ENCODE results near the gene SCRT2.

The SCRT2 gene

GRCh38 chr20:669573-669972 is 6.0 kb downstream of the SCRT2 start:
- DNase-seq (ENCODE audit: low spot score), result no peak
- in situ Hi-C loops (cut with MboI; ENCODE audit: low pct_unique_long_range_greater_than_20kb, low sequenced_read_pairs, unreplicated experiment), result no loop called here
- no peak for TF ChIP-seq CTCF (IDR thresholded peaks at IDR 0.05; ENCODE audit: extremely low read depth, insufficient read depth, missing control alignments)

GRCh38 chr20:668638-669037 is 7.0 kb downstream of the SCRT2 start:
- DNase-seq (ENCODE audit: low spot score), result no peak
- no peak for TF ChIP-seq CTCF (IDR thresholded peaks at IDR 0.05; ENCODE audit: extremely low read depth, insufficient read depth, missing control alignments)
- in situ Hi-C loops (cut with MboI; ENCODE audit: low pct_unique_long_range_greater_than_20kb, low sequenced_read_pairs, unreplicated experiment), result no loop called here

- DNase-seq (ENCODE audit: low spot score), result no peak
- in situ Hi-C loops (cut with MboI; ENCODE audit: low pct_unique_long_range_greater_than_20kb, low sequenced_read_pairs, unreplicated experiment), result no loop called here
- no peak for TF ChIP-seq CTCF (IDR thresholded peaks at IDR 0.05; ENCODE audit: extremely low read depth, insufficient read depth, missing control alignments)
These were observed 7.6 kb downstream of the SCRT2 start for GRCh38 chr20:668050-668449.

- peak; percentile 91 for TF ChIP-seq CTCF (IDR thresholded peaks at IDR 0.05; ENCODE audit: extremely low read depth, insufficient read depth, missing control alignments)
- peak; percentile 80 for DNase-seq (ENCODE audit: low spot score)
- in situ Hi-C loops (cut with MboI; ENCODE audit: low pct_unique_long_range_greater_than_20kb, low sequenced_read_pairs, unreplicated experiment), result no loop called here
These were observed 8.1 kb downstream of the SCRT2 start for GRCh38 chr20:667351-668034.

- no peak for TF ChIP-seq CTCF (IDR thresholded peaks at IDR 0.05; ENCODE audit: extremely low read depth, insufficient read depth, missing control alignments)
- no peak for DNase-seq (ENCODE audit: low spot score)
- in situ Hi-C loops (cut with MboI; ENCODE audit: low pct_unique_long_range_greater_than_20kb, low sequenced_read_pairs, unreplicated experiment), result no loop called here
These were observed 8.7 kb downstream of the SCRT2 start for GRCh38 chr20:666877-667276.

- no peak for TF ChIP-seq CTCF (IDR thresholded peaks at IDR 0.05; ENCODE audit: extremely low read depth, insufficient read depth, missing control alignments)
- in situ Hi-C loops (cut with MboI; ENCODE audit: low pct_unique_long_range_greater_than_20kb, low sequenced_read_pairs, unreplicated experiment), result no loop called here
- no peak for DNase-seq (ENCODE audit: low spot score)
These were observed 10.3 kb downstream of the SCRT2 start for GRCh38 chr20:665276-665675.
